Measurements from ENCODE around the gene CYB561A3. TPM values are rescaled to one million over a fixed set of nuclear protein-coding genes. Genes with fewer than 3 reads are reported as not detected.

The CYB561A3 gene
- total RNA-seq, 1 experiment from 2014 or later: 34.9 TPM

GRCh38 chr11:61345170-61345610 is 16.5 kb downstream of the CYB561A3 start:
- Mint-ChIP-seq H3K27me3 (ENCODE audit: insufficient read depth, unreplicated experiment) (no peaks in the 10 kb centered on the region), H3K4me3 (ENCODE audit: unreplicated experiment) (no peak overlapping the region), H3K36me3 (ENCODE audit: insufficient read depth, unreplicated experiment) (peaks cover 7% of the 10 kb centered on the region), H3K9me3 (ENCODE audit: unreplicated experiment) (no peaks in the 10 kb centered on the region), H3K4me1 (ENCODE audit: low read depth, unreplicated experiment) (no peaks in the 10 kb centered on the region), H3K27ac (ENCODE audit: unreplicated experiment) (no peak overlapping the region)
- Histone ChIP-seq H3K4me1 (no peaks in the 10 kb centered on the region), H3K9me3 (no peaks in the 10 kb centered on the region), H3K4me3 (ENCODE audit: low read depth, low read length) (no peak overlapping the region), H3K27me3 (replicated peaks; ENCODE audit: control insufficient read depth, insufficient read depth, low read length) (no peaks in the 10 kb centered on the region), H3K36me3 (ENCODE audit: control insufficient read depth, insufficient read depth, low read length) (no peaks in the 10 kb centered on the region; the same call in 1 of the 2 replicates)
- TF ChIP-seq CTCF (IDR thresholded peaks at IDR 0.05; ENCODE audit: insufficient read depth in 1 of 2, low read depth in 1 of 2, low read length in 1 of 2, severe bottlenecking in 1 of 2, unreplicated experiment in 1 of 2): no peak
- intact Hi-C loops (cut with micrococcal nuclease; ENCODE audit: unreplicated experiment): no loop called here
- no peak for DNase-seq
- no TSS peak for BruUV-seq (replicated peaks)
- CTCF ChIA-PET: no interaction called here
- POLR2A ChIA-PET: no interaction called here

- no peaks in the 10 kb centered on the region for H3K9me3 ChIP-seq
- Mint-ChIP-seq H3K9me3 (ENCODE audit: unreplicated experiment) (no peaks in the 10 kb centered on the region), H3K27ac (ENCODE audit: unreplicated experiment) (no peak overlapping the region), H3K27me3 (ENCODE audit: insufficient read depth, unreplicated experiment) (no peaks in the 10 kb centered on the region), H3K36me3 (ENCODE audit: insufficient read depth, unreplicated experiment) (peaks cover 11% of the 10 kb centered on the region), H3K4me3 (ENCODE audit: unreplicated experiment) (no peak overlapping the region), H3K4me1 (ENCODE audit: low read depth, unreplicated experiment) (no peaks in the 10 kb centered on the region)
- BruUV-seq (replicated peaks): no TSS peak
- H3K36me3 ChIP-seq (ENCODE audit: control insufficient read depth, insufficient read depth, low read length): no peaks in the 10 kb centered on the region; the same call in 1 of the 2 replicates
- H3K4me1 ChIP-seq: no peaks in the 10 kb centered on the region
- no peak for TF ChIP-seq CTCF (IDR thresholded peaks at IDR 0.05; ENCODE audit: insufficient read depth in 1 of 2, low read depth in 1 of 2, low read length in 1 of 2, severe bottlenecking in 1 of 2, unreplicated experiment in 1 of 2)
- no peak for DNase-seq
- CTCF ChIA-PET: interaction anchor here (0.6 kb wide), 1 partner anchor 38 kb away, joined by 4 read pairs; no protein-coding TSS in a partner anchor
- no peaks in the 10 kb centered on the region for H3K27me3 ChIP-seq (replicated peaks; ENCODE audit: control insufficient read depth, insufficient read depth, low read length)
- POLR2A ChIA-PET: no interaction called here
- intact Hi-C loops (cut with micrococcal nuclease; ENCODE audit: unreplicated experiment): no loop called here
- H3K4me3 ChIP-seq (ENCODE audit: low read depth, low read length): no peak overlapping the region
These were observed 17.6 kb downstream of the CYB561A3 start for GRCh38 chr11:61343792-61344745.

- Histone ChIP-seq H3K36me3 (ENCODE audit: control insufficient read depth, insufficient read depth, low read length) (no peaks in the 10 kb centered on the region; the same call in none of the 2 replicates), H3K4me1 (no peaks in the 10 kb centered on the region), H3K4me3 (ENCODE audit: low read depth, low read length) (no peak overlapping the region), H3K9me3 (no peaks in the 10 kb centered on the region), H3K27me3 (replicated peaks; ENCODE audit: control insufficient read depth, insufficient read depth, low read length) (no peaks in the 10 kb centered on the region)
- TF ChIP-seq CTCF (IDR thresholded peaks at IDR 0.05; ENCODE audit: insufficient read depth in 1 of 2, low read depth in 1 of 2, low read length in 1 of 2, severe bottlenecking in 1 of 2, unreplicated experiment in 1 of 2): no peak
- Mint-ChIP-seq H3K27me3 (ENCODE audit: insufficient read depth, unreplicated experiment) (no peaks in the 10 kb centered on the region), H3K9me3 (ENCODE audit: unreplicated experiment) (no peaks in the 10 kb centered on the region), H3K27ac (ENCODE audit: unreplicated experiment) (no peak overlapping the region), H3K36me3 (ENCODE audit: insufficient read depth, unreplicated experiment) (peaks cover 8% of the 10 kb centered on the region), H3K4me3 (ENCODE audit: unreplicated experiment) (no peak overlapping the region), H3K4me1 (ENCODE audit: low read depth, unreplicated experiment) (no peaks in the 10 kb centered on the region)
- CTCF ChIA-PET: no interaction called here
- no peak for DNase-seq
- BruUV-seq (replicated peaks): no TSS peak
- intact Hi-C loops (cut with micrococcal nuclease; ENCODE audit: unreplicated experiment): no loop called here
- POLR2A ChIA-PET: interaction anchor here (0.5 to 1.5 kb wide), 2 partner anchors 19 to 49 kb away, joined by 5 to 7 read pairs; partner anchors contain the start of genes CYB561A3 and TMEM138
These were observed 19.4 kb downstream of the CYB561A3 start for GRCh38 chr11:61342207-61342803.
